Testis (tissue), 2 donors: ENCODE data around the gene TMEM11.

Source experiments
- POLR2A ChIP-seq: fragments of 450-650 bp; IDR thresholded peaks from one replicate; pipeline ENCODE4 v1.6.1; 2017; ENCODE audit warnings: antibody characterized with exemption, mild to moderate bottlenecking, moderate library complexity
- TF ChIP-seq, protein P1 (sequence below), 3 experiments: fragments of 450-650 bp in 2 of 3; fragments of 200-600 bp in 1 of 3; sonication (generic) in 1 of 3; IDR thresholded peaks; one replicate each; pipeline ENCODE4 v1.5.1; 2016 to 2019; ENCODE audit warnings: antibody characterized with exemption in 3 of 3, mild to moderate bottlenecking in 2 of 3, moderate library complexity in 1 of 3

DNA sequence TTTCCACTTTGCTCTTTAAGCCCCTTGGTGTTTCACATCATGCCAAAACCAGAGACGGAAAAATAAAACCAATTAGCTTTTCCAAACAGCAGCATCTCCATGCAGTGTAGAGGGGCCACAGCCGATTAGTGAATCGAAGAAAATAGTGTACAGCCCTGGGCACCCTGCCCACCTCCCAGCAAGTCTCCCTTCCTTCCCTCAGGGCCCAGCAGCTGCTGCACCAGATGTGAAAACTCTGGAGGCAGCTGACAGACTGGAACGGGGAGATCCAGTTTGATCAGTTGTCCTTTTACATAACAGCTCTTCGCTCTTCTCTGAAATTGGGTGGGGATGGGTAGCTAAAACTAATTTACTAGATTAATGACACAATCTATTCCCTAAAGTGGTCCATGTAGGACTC, 19.3 kb downstream of the TMEM11 start:
- TF ChIP-seq, protein P1, sequence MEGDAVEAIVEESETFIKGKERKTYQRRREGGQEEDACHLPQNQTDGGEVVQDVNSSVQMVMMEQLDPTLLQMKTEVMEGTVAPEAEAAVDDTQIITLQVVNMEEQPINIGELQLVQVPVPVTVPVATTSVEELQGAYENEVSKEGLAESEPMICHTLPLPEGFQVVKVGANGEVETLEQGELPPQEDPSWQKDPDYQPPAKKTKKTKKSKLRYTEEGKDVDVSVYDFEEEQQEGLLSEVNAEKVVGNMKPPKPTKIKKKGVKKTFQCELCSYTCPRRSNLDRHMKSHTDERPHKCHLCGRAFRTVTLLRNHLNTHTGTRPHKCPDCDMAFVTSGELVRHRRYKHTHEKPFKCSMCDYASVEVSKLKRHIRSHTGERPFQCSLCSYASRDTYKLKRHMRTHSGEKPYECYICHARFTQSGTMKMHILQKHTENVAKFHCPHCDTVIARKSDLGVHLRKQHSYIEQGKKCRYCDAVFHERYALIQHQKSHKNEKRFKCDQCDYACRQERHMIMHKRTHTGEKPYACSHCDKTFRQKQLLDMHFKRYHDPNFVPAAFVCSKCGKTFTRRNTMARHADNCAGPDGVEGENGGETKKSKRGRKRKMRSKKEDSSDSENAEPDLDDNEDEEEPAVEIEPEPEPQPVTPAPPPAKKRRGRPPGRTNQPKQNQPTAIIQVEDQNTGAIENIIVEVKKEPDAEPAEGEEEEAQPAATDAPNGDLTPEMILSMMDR (IDR thresholded peaks at IDR 0.05) = no peak
- TF ChIP-seq POLR2A = no peak
